WTC11 (cell line): Measurements from ENCODE around the gene SNX2. TPM values are rescaled to one million over a fixed set of nuclear protein-coding genes. Genes with fewer than 3 reads are reported as not detected.

Experiments used
- ATAC-seq: fragments of 200-7000 bp; cut with Tn5 transposase; 2 replicates; pipeline ENCODE4 v1.10.0; 2021; ENCODE audit warnings: mild to moderate bottlenecking, moderate library complexity
- CTCF ChIA-PET: fragments of 300-600 bp; sonication (Branson Sonifier 250); formaldehyde crosslinking; loops from one replicate; lab custom pipeline; 2021; ENCODE audit warnings: antibody characterized with exemption; lab: Charles Lee
- POLR2A ChIA-PET: fragments of 350-600 bp; sonication (Branson Sonifier 250); formaldehyde crosslinking; loops from one replicate; lab custom pipeline; 2021; ENCODE audit warnings: antibody characterized with exemption; lab: Charles Lee
- DNase-seq: peaks from one replicate; pipeline ENCODE4 v3.0.0; 2021; ENCODE audit warnings: low spot score
- H3K27ac Mint-ChIP-seq: 2 replicates; pipeline ENCODE4 v1.8.0; 2021; ENCODE audit warnings: mixed read lengths
- H3K27me3 Mint-ChIP-seq: 2 replicates; pipeline ENCODE4 v1.8.0; 2021; ENCODE audit warnings: low read depth, mild to moderate bottlenecking, moderate library complexity, mixed read lengths
- H3K36me3 Mint-ChIP-seq: 2 replicates; pipeline ENCODE4 v1.8.0; 2021; ENCODE audit warnings: mixed read lengths
- H3K4me1 Mint-ChIP-seq: 2 replicates; pipeline ENCODE4 v1.8.0; 2022; ENCODE audit warnings: mixed read lengths
- H3K4me3 Mint-ChIP-seq: 2 replicates; pipeline ENCODE4 v1.8.0; 2021; ENCODE audit warnings: mild to moderate bottlenecking, moderate library complexity, mixed read lengths
- H3K9me3 Mint-ChIP-seq: 2 replicates; pipeline ENCODE4 v1.8.0; 2021; ENCODE audit warnings: mixed read lengths
- AFF4 ChIP-seq: sonication (generic); formaldehyde crosslinking; IDR thresholded peaks from 2 replicates; pipeline ENCODE4 v1.8.1; 2023; ENCODE audit warnings: mild to moderate bottlenecking, missing genetic modification reagents, borderline replicate concordance
- ATF1 ChIP-seq: sonication (generic); formaldehyde crosslinking; IDR thresholded peaks from 2 replicates; pipeline ENCODE4 v1.8.1; 2023; ENCODE audit warnings: mild to moderate bottlenecking, moderate library complexity, missing genetic modification reagents
- ATF3 ChIP-seq: sonication (generic); formaldehyde crosslinking; conservative IDR thresholded peaks from 2 replicates; pipeline ENCODE4 v1.8.1; 2022; ENCODE audit warnings: mild to moderate bottlenecking, missing genetic modification reagents
- ESRRA ChIP-seq: sonication (generic); formaldehyde crosslinking; IDR thresholded peaks from 2 replicates; pipeline ENCODE4 v1.8.1; 2022; ENCODE audit warnings: mild to moderate bottlenecking, missing genetic modification reagents, borderline replicate concordance
- IRF2 ChIP-seq: sonication (generic); formaldehyde crosslinking; IDR thresholded peaks from 2 replicates; pipeline ENCODE4 v1.8.0; 2022; ENCODE audit warnings: low read depth, missing genetic modification reagents, borderline replicate concordance
- KAT7 ChIP-seq: sonication (generic); formaldehyde crosslinking; IDR thresholded peaks from 2 replicates; pipeline ENCODE4 v1.8.1; 2023; ENCODE audit warnings: missing genetic modification reagents, mild to moderate bottlenecking, borderline replicate concordance
- MXD4 ChIP-seq: fragments of 250-450 bp; sonication (Bioruptor Pico); IDR thresholded peaks from 2 replicates; pipeline ENCODE4 v1.8.0; 2021; ENCODE audit warnings: mild to moderate bottlenecking, moderate library complexity, borderline replicate concordance
- NR1H2 ChIP-seq: sonication (generic); formaldehyde crosslinking; IDR thresholded peaks from 2 replicates; pipeline ENCODE4 v1.9.0; 2021; ENCODE audit warnings: mild to moderate bottlenecking, moderate library complexity, missing genetic modification reagents
- PREB ChIP-seq: sonication (generic); formaldehyde crosslinking; IDR thresholded peaks from 2 replicates; pipeline ENCODE4 v1.8.1; 2022; ENCODE audit warnings: mild to moderate bottlenecking, missing genetic modification reagents, moderate library complexity, borderline replicate concordance
- RELA ChIP-seq: sonication (generic); formaldehyde crosslinking; IDR thresholded peaks from 2 replicates; pipeline ENCODE4 v1.8.1; 2022; ENCODE audit warnings: missing genetic modification reagents, mild to moderate bottlenecking, borderline replicate concordance
- SOX15 ChIP-seq: fragments of 250-450 bp; sonication (Bioruptor Pico); IDR thresholded peaks from 2 replicates; pipeline ENCODE4 v1.9.0; 2021; ENCODE audit warnings: mild to moderate bottlenecking
- ZNF263 ChIP-seq: sonication (generic); formaldehyde crosslinking; IDR thresholded peaks from 2 replicates; pipeline ENCODE4 v1.8.1; 2022; ENCODE audit warnings: low read depth, mild to moderate bottlenecking, moderate library complexity, missing genetic modification reagents
- ZNF317 ChIP-seq: sonication (generic); formaldehyde crosslinking; IDR thresholded peaks from 2 replicates; pipeline ENCODE4 v1.8.1; 2023; ENCODE audit warnings: low read depth, mild to moderate bottlenecking, moderate library complexity, missing genetic modification reagents, borderline replicate concordance
- ZNF396 ChIP-seq: fragments of 250-450 bp; sonication (Bioruptor Pico); IDR thresholded peaks from 2 replicates; pipeline ENCODE4 v1.8.0; 2021; ENCODE audit warnings: mild to moderate bottlenecking, moderate library complexity, borderline replicate concordance
- total RNA-seq: library from RNA; stranded (reverse); gene quantifications from 3 replicates; pipeline ENCODE4 v1.2.3, GENCODE V29; 2021
- TF ChIP-seq, protein P1 (sequence below): sonication (generic); formaldehyde crosslinking; IDR thresholded peaks from 2 replicates; pipeline ENCODE4 v1.8.1; 2022; ENCODE audit warnings: missing genetic modification reagents, borderline replicate concordance
- TF ChIP-seq, protein P2 (sequence below): fragments of 250-450 bp; sonication (Bioruptor Pico); IDR thresholded peaks from 2 replicates; pipeline ENCODE4 v1.8.0; 2021; ENCODE audit warnings: mild to moderate bottlenecking
- TF ChIP-seq, protein P3 (sequence below): sonication (generic); formaldehyde crosslinking; IDR thresholded peaks from 2 replicates; pipeline ENCODE4 v1.8.1; 2023; ENCODE audit warnings: mild to moderate bottlenecking, missing genetic modification reagents, moderate library complexity
- TF ChIP-seq, protein P4 (sequence below): fragments of 250-450 bp; sonication (Bioruptor Pico); IDR thresholded peaks from 2 replicates; pipeline ENCODE4 v1.9.0; 2021; ENCODE audit warnings: mild to moderate bottlenecking, borderline replicate concordance

Gene SNX2
- total RNA-seq, 1 experiment from 2014 or later, result 63.7 TPM

DNA sequence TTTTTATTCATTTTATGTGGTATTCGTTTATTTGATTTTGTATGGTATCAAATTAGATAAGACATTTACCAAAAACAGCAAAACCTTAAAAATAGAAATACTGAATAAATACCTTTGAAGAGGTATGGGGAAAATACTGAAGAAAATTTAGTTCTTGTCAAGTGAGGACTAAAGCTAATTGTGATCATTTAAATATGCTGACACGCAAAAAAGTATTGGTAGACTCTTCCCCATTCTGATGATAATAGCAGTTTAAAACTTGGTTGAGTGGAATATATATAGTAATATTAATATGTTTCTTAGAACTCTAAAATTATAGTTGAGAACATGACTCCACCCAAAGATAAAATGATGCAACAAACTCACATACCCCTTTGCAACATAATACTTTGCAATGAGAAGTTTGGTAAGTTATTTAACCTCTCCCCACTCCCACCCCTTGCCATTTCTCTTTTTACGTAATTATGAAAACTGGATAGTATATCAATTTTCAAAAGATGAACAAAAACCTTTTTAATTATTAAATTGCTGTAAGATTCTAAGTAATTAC is 40.4 kb downstream of the SNX2 start (continued):
- TF ChIP-seq ATF3 (CRISPR knock-in tag) (no peak), ZNF317 (no peak)
- TF ChIP-seq, protein P1, sequence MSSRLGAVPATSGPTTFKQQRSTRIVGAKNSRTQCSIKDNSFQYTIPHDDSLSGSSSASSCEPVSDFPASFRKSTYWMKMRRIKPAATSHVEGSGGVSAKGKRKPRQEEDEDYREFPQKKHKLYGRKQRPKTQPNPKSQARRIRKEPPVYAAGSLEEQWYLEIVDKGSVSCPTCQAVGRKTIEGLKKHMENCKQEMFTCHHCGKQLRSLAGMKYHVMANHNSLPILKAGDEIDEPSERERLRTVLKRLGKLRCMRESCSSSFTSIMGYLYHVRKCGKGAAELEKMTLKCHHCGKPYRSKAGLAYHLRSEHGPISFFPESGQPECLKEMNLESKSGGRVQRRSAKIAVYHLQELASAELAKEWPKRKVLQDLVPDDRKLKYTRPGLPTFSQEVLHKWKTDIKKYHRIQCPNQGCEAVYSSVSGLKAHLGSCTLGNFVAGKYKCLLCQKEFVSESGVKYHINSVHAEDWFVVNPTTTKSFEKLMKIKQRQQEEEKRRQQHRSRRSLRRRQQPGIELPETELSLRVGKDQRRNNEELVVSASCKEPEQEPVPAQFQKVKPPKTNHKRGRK, result no peak

DNA sequence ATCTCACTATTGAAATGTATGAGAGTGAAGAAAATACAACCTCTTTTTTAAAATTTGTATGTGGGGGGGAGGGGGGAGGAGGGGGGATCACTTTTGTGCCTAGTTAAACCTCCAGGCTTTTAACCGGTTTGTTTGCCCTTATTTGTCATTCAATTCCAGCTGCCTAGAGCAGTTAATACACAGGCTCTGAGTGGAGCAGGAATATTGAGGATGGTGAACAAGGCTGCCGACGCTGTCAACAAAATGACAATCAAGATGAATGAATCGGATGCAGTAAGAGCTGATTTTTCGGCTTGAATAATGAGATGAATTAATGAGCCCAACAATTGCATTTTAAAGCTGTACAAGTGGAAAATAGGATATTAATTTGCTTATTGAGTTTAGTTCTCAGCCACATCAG is 41.9 kb downstream of the SNX2 start:
- Mint-ChIP-seq H3K4me3 (no peak overlapping the region), H3K9me3 (no peaks in the 10 kb centered on the region), H3K27me3 (no peaks in the 10 kb centered on the region), H3K4me1 (peaks cover 18% of the 10 kb centered on the region), H3K27ac (no peak overlapping the region), H3K36me3 (peaks cover 8% of the 10 kb centered on the region)
- CTCF ChIA-PET, result interaction anchor here (1.1 kb wide), 1 partner anchor 113 kb away, joined by 4 read pairs; no protein-coding TSS in a partner anchor
- DNase-seq (no peak), ATAC-seq (peak; percentile 65)
- POLR2A ChIA-PET, result no interaction called here
- TF ChIP-seq ESRRA (no peak), AFF4 (CRISPR knock-in tag) (no peak), KAT7 (CRISPR knock-in tag) (no peak), PREB (CRISPR knock-in tag) (no peak), ATF3 (CRISPR knock-in tag) (no peak), ATF1 (CRISPR knock-in tag) (no peak), NR1H2 (CRISPR knock-in tag) (no peak), MXD4 (CRISPR knock-in tag) (no peak), ZNF263 (CRISPR knock-in tag) (no peak), RELA (CRISPR knock-in tag) (no peak), SOX15 (CRISPR knock-in tag) (no peak), IRF2 (CRISPR knock-in tag) (no peak), ZNF396 (CRISPR knock-in tag) (no peak)
- TF ChIP-seq, protein P2, sequence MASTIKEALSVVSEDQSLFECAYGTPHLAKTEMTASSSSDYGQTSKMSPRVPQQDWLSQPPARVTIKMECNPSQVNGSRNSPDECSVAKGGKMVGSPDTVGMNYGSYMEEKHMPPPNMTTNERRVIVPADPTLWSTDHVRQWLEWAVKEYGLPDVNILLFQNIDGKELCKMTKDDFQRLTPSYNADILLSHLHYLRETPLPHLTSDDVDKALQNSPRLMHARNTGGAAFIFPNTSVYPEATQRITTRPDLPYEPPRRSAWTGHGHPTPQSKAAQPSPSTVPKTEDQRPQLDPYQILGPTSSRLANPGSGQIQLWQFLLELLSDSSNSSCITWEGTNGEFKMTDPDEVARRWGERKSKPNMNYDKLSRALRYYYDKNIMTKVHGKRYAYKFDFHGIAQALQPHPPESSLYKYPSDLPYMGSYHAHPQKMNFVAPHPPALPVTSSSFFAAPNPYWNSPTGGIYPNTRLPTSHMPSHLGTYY (CRISPR knock-in tag), result no peak
- TF ChIP-seq, protein P1, result no peak
- TF ChIP-seq, protein P3, sequence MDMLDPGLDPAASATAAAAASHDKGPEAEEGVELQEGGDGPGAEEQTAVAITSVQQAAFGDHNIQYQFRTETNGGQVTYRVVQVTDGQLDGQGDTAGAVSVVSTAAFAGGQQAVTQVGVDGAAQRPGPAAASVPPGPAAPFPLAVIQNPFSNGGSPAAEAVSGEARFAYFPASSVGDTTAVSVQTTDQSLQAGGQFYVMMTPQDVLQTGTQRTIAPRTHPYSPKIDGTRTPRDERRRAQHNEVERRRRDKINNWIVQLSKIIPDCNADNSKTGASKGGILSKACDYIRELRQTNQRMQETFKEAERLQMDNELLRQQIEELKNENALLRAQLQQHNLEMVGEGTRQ (CRISPR knock-in tag), result no peak
- TF ChIP-seq, protein P4, sequence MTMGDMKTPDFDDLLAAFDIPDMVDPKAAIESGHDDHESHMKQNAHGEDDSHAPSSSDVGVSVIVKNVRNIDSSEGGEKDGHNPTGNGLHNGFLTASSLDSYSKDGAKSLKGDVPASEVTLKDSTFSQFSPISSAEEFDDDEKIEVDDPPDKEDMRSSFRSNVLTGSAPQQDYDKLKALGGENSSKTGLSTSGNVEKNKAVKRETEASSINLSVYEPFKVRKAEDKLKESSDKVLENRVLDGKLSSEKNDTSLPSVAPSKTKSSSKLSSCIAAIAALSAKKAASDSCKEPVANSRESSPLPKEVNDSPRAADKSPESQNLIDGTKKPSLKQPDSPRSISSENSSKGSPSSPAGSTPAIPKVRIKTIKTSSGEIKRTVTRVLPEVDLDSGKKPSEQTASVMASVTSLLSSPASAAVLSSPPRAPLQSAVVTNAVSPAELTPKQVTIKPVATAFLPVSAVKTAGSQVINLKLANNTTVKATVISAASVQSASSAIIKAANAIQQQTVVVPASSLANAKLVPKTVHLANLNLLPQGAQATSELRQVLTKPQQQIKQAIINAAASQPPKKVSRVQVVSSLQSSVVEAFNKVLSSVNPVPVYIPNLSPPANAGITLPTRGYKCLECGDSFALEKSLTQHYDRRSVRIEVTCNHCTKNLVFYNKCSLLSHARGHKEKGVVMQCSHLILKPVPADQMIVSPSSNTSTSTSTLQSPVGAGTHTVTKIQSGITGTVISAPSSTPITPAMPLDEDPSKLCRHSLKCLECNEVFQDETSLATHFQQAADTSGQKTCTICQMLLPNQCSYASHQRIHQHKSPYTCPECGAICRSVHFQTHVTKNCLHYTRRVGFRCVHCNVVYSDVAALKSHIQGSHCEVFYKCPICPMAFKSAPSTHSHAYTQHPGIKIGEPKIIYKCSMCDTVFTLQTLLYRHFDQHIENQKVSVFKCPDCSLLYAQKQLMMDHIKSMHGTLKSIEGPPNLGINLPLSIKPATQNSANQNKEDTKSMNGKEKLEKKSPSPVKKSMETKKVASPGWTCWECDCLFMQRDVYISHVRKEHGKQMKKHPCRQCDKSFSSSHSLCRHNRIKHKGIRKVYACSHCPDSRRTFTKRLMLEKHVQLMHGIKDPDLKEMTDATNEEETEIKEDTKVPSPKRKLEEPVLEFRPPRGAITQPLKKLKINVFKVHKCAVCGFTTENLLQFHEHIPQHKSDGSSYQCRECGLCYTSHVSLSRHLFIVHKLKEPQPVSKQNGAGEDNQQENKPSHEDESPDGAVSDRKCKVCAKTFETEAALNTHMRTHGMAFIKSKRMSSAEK (CRISPR knock-in tag), result no peak
